GM21737 (cell line): ENCODE measurements around the gene NNAT.

Source experiments
- ATAC-seq: cut with Tn5 transposase; IDR thresholded peaks from one replicate; pipeline ENCODE4 v1.9.1; 2021; ENCODE audit warnings: mild to moderate bottlenecking, moderate library complexity; ENCODE audit not compliant: unreplicated experiment

NNAT gene

GRCh38 chr20:37501940-37502339 is 19.1 kb upstream of the NNAT start:
- ATAC-seq = no peak

GRCh38 chr20:37502654-37503053 is 18.4 kb upstream of the NNAT start:
- ATAC-seq = no peak

GRCh38 chr20:37503256-37503927 is 17.7 kb upstream of the NNAT start:
- ATAC-seq = no peak

- ATAC-seq = no peak
These were observed 16.5 kb upstream of the NNAT start for GRCh38 chr20:37504404-37505096.

GRCh38 chr20:37505263-37506151 is 15.5 kb upstream of the NNAT start:
- no peak for ATAC-seq

GRCh38 chr20:37506152-37506725 is 14.8 kb upstream of the NNAT start:
- no peak for ATAC-seq

GRCh38 chr20:37510226-37510625 is 10.8 kb upstream of the NNAT start:
- no peak for ATAC-seq

GRCh38 chr20:37511610-37512275 is 9.3 kb upstream of the NNAT start:
- no peak for ATAC-seq

GRCh38 chr20:37513779-37514359 is 7.2 kb upstream of the NNAT start:
- no peak for ATAC-seq

- no peak for ATAC-seq
These were observed 5.2 kb upstream of the NNAT start for GRCh38 chr20:37515876-37516275.

GRCh38 chr20:37516811-37517750 is 4.0 kb upstream of the NNAT start:
- no peak for ATAC-seq

- no peak for ATAC-seq
These were observed 3.0 kb upstream of the NNAT start for GRCh38 chr20:37518059-37518458.

GRCh38 chr20:37518606-37519507 is 2.2 kb upstream of the NNAT start:
- ATAC-seq = no peak

GRCh38 chr20:37519508-37520418 is 1.3 kb upstream of the NNAT start:
- ATAC-seq = no peak

GRCh38 chr20:37520419-37520955 is 563 bp upstream of the NNAT start:
- no peak for ATAC-seq

- ATAC-seq = no peak
These were observed 1.4 kb downstream of the NNAT start for GRCh38 chr20:37522260-37523011.
